HepG2 (cell line): ENCODE data around the gene DYNLT2B. TPM values are rescaled to one million over a fixed set of nuclear protein-coding genes. Genes with fewer than 3 reads are reported as not detected.

Experiments used
- ATAC-seq: fragments of 200-7000 bp; cut with Tn5 transposase; 3 replicates; pipeline ENCODE4 v1.9.1; 2020; ENCODE audit warnings: mild to moderate bottlenecking, moderate library complexity
- BruUV-seq: library from RNA; stranded (reverse); fragments of 400-500 nt; replicated peaks from 2 replicates; lab custom pipeline; 2021; lab: Mats Ljungman, UMichigan
- CTCF ChIA-PET: fragments of 300-600 bp; formaldehyde crosslinking; extraction: SDS; loops from one replicate; lab custom pipeline; 2021; ENCODE audit warnings: low total read pairs, inconsistent platforms, low intra/inter-chr PET ratio; lab: Yijun Ruan, JAX
- POLR2A ChIA-PET: fragments of 350-600 bp; sonication (Branson Sonifier 250); formaldehyde crosslinking; loops from one replicate; lab custom pipeline; 2020; ENCODE audit warnings: antibody characterized with exemption, inconsistent platforms; lab: Yijun Ruan, JAX
- DNase-seq: peaks from one replicate; pipeline ENCODE4 v3.0.0-alpha.2; 2015; ENCODE audit warnings: low spot score
- FAIRE-seq: peaks from 3 replicates; lab custom pipeline; 2011; peaks lifted over from hg19 to GRCh38; lab: Jason Lieb, UNC
- H2AFZ ChIP-seq: one replicate; pipeline ENCODE4 v1.6.1; 2011; ENCODE audit warnings: low read length, inconsistent platforms
- H3K27ac ChIP-seq: fragments of 300-600 bp; 3 replicates; pipeline ENCODE4 v1.8.0; 2011; ENCODE audit warnings: mixed run types, mild to moderate bottlenecking, mixed read lengths, low read length, inconsistent platforms; ENCODE audit not compliant: insufficient read depth; ENCODE audit errors: extremely low read length
- H3K27me3 ChIP-seq, 2 experiments: fragments of 200-600 bp in 1 of 2; 2 replicates in 1 of 2; 3 replicates in 1 of 2; pipeline versions ENCODE4 v1.6.0 to v1.8.0; 2011; ENCODE audit warnings: low read length in 2 of 2, mild to moderate bottlenecking in 2 of 2, moderate library complexity in 2 of 2, inconsistent platforms in 1 of 2; ENCODE audit not compliant: insufficient read depth in 2 of 2, control insufficient read depth in 1 of 2
- H3K36me3 ChIP-seq, 2 experiments: fragments of 200-600 bp in 1 of 2; replicated peaks in 1 of 2; 2 replicates in 1 of 2; 3 replicates in 1 of 2; pipeline versions ENCODE4 v1.5.1 to v1.8.0; 2011; ENCODE audit warnings: low read length in 2 of 2, inconsistent platforms in 1 of 2; ENCODE audit not compliant: insufficient read depth in 2 of 2, control insufficient read depth in 1 of 2
- H3K4me1 ChIP-seq: 2 replicates; pipeline ENCODE4 v1.5.1; 2012; ENCODE audit warnings: low read length, inconsistent platforms; ENCODE audit not compliant: insufficient read depth
- H3K4me2 ChIP-seq: 2 replicates; pipeline ENCODE4 v1.6.0; 2011; ENCODE audit warnings: low read depth, low read length, inconsistent platforms
- H3K4me3 ChIP-seq, 3 experiments: fragments of 200-600 bp in 1 of 3; sonication (generic), shearing (Covaris generic) in 1 of 3; replicated peaks in 1 of 3; 2 replicates each; pipeline ENCODE4 v1.5.1; 2011 to 2016; ENCODE audit warnings: low read length in 3 of 3, inconsistent platforms in 2 of 3, low read depth in 2 of 3, mild to moderate bottlenecking in 2 of 3, control low read depth in 1 of 3, mixed read lengths in 1 of 3; ENCODE audit not compliant: insufficient read depth in 1 of 3
- H3K79me2 ChIP-seq: one replicate; pipeline ENCODE4 v1.6.1; 2011; ENCODE audit warnings: low read length, inconsistent platforms; ENCODE audit not compliant: insufficient read depth
- H3K9ac ChIP-seq: 2 replicates; pipeline ENCODE4 v1.6.0; 2011; ENCODE audit warnings: mild to moderate bottlenecking, low read depth, low read length, inconsistent platforms; ENCODE audit not compliant: insufficient read depth
- H3K9me3 ChIP-seq: 2 replicates; pipeline ENCODE4 v1.5.1; 2012; ENCODE audit warnings: mild to moderate bottlenecking, low read length
- H4K20me1 ChIP-seq: 2 replicates; pipeline ENCODE4 v1.6.0; 2011; ENCODE audit warnings: inconsistent platforms, mild to moderate bottlenecking, low read length, moderate library complexity; ENCODE audit not compliant: insufficient read depth
- ATAD3A ChIP-seq: sonication (generic); formaldehyde crosslinking; IDR thresholded peaks from 2 replicates; pipeline ENCODE4 v1.4.0; 2020; ENCODE audit warnings: missing genetic modification reagents
- FLYWCH1 ChIP-seq: sonication (generic); formaldehyde crosslinking; IDR thresholded peaks from 2 replicates; pipeline ENCODE4 v1.8.1; 2023; ENCODE audit warnings: mild to moderate bottlenecking, missing genetic modification reagents
- FOXO4 ChIP-seq: sonication (generic); formaldehyde crosslinking; conservative IDR thresholded peaks from 2 replicates; pipeline ENCODE4 v1.8.1; 2023; ENCODE audit warnings: missing genetic modification reagents
- HNRNPH1 ChIP-seq: fragments of 200-400 bp; formaldehyde crosslinking; optimal IDR thresholded peaks from 2 replicates; pipeline ENCODE3; 2017; ENCODE audit warnings: mild to moderate bottlenecking, low read depth, low read length
- RAD21 ChIP-seq: fragments of 450-650 bp; formaldehyde crosslinking; IDR thresholded peaks from 2 replicates; pipeline ENCODE4 v1.5.0; 2020; ENCODE audit warnings: mild to moderate bottlenecking
- REXO4 ChIP-seq: sonication (generic); formaldehyde crosslinking; IDR thresholded peaks from 2 replicates; pipeline ENCODE4 v1.8.0; 2022; ENCODE audit warnings: missing genetic modification reagents, mild to moderate bottlenecking, borderline replicate concordance
- STAT5B ChIP-seq: sonication (generic); formaldehyde crosslinking; IDR thresholded peaks from 2 replicates; pipeline ENCODE4 v1.4.0; 2020; ENCODE audit warnings: missing genetic modification reagents
- ZFX ChIP-seq: sonication (generic); formaldehyde crosslinking; IDR thresholded peaks from 2 replicates; pipeline ENCODE4 v1.4.0; 2020; ENCODE audit warnings: mild to moderate bottlenecking, low read depth, missing genetic modification reagents, moderate library complexity
- ZIK1 ChIP-seq: sonication (generic); formaldehyde crosslinking; IDR thresholded peaks from 2 replicates; pipeline ENCODE4 v1.5.0; 2020; ENCODE audit warnings: mild to moderate bottlenecking, low read depth, missing genetic modification reagents, borderline replicate concordance
- ZNF180 ChIP-seq: sonication (generic); formaldehyde crosslinking; IDR thresholded peaks from 2 replicates; pipeline ENCODE4 v1.4.0; 2020; ENCODE audit warnings: low read depth, missing genetic modification reagents, borderline replicate concordance
- ZNF407 ChIP-seq: sonication (generic); formaldehyde crosslinking; IDR thresholded peaks from one replicate; pipeline ENCODE4 v1.5.1; 2020; ENCODE audit warnings: mild to moderate bottlenecking, missing genetic modification reagents; ENCODE audit errors: not compliant biosample characterization
- ZNF414 ChIP-seq: sonication (generic); formaldehyde crosslinking; IDR thresholded peaks from 2 replicates; pipeline ENCODE4 v1.5.0; 2020; ENCODE audit warnings: missing genetic modification reagents
- ZNF674 ChIP-seq: sonication (generic); formaldehyde crosslinking; IDR thresholded peaks from 2 replicates; pipeline ENCODE4 v1.5.0; 2020; ENCODE audit warnings: low read depth, mild to moderate bottlenecking, missing genetic modification reagents
- ZNF766 ChIP-seq: sonication (generic); formaldehyde crosslinking; IDR thresholded peaks from 2 replicates; pipeline ENCODE4 v1.5.0; 2020; ENCODE audit warnings: missing genetic modification reagents, borderline replicate concordance
- WGBS: methylation state at CpG from one replicate; pipeline ENCODE4 v1.1.6; 2017; ENCODE audit warnings: low lambda C conversion rate; 5-methylcytosine and 5-hydroxymethylcytosine counted together
- in situ Hi-C: cut with HindIII; loops from 2 replicates; pipeline ENCODE4 v1.10.0; 2017; ENCODE audit warnings: low pct_unique_long_range_greater_than_20kb; ENCODE audit not compliant: extremely low pct_ligation_motif_present
- intact Hi-C: fragments of 100-400 bp; cut with micrococcal nuclease; formaldehyde crosslinking; loops from one replicate; pipeline ENCODE4 v1.10.0; 2022; ENCODE audit not compliant: unreplicated experiment
- polyA plus RNA-seq, 8 experiments: library from polyadenylated mRNA; depleted of rRNA in 3 of 8; stranded (reverse) in 7 of 8; unstranded in 1 of 8; fragments of >200 nt; fragmentation: Illumina TruSeq in 4 of 8; extraction: Trizol in 4 of 8; gene quantifications; 2 replicates each; pipeline versions ENCODE4 v1.2.1 to v1.2.3, GENCODE V29; 2011 to 2016; ENCODE audit warnings: low read depth in 4 of 8, missing spikeins in 1 of 8, mixed read lengths in 1 of 8; ENCODE audit not compliant: insufficient read depth in 1 of 8
- total RNA-seq, 5 experiments: library from RNA; depleted of rRNA; stranded (reverse); fragments of >200 nt; fragmentation: Illumina TruSeq; extraction: Trizol; gene quantifications; 2 replicates each; pipeline ENCODE4 v1.2.3, GENCODE V29; 2016; ENCODE audit warnings: low read depth in 1 of 5

DYNLT2B gene
- total and polyA plus RNA-seq, 2 of the 13 experiments (the other 11 are each of a cell fraction or from before 2014, with no cell fraction given) = 4.0 to 7.0 TPM

DNA sequence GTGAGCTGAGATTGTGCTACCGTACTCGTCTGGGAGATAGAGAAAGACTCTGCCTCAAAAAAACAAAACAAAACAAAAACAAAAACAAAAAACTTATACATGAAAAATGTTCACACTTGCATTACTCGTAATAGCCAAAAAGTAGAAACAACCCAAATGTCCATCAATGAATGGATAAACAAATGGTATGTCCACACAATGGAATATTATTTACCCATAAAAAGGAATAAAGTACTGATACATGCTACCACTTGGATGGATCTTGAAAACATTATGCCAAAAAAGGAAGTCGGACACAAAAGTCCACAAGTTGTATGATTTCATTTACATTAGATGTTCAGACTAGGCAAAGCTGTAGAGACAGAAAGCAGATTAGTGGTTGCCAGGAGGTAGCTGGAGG is 57.3 kb downstream of the DYNLT2B start:
- no peak overlapping the region for H3K27ac ChIP-seq
- WGBS = 98% methylated on average over 4 of the region's 4 CpGs
- BruUV-seq = no TSS peak
- H3K36me3 ChIP-seq = peaks cover 1 to 26% of the 10 kb centered on the region in 2 experiments; a peak in 2 of 5 replicates
- H2AFZ ChIP-seq = no peak overlapping the region
- ChIA-PET POLR2A (no interaction called here), CTCF (no interaction called here)
- H4K20me1 ChIP-seq = no peaks in the 10 kb centered on the region
- H3K27me3 ChIP-seq = no peaks in the 10 kb centered on the region
- intact Hi-C loops = no loop called here
- peaks cover 11% of the 10 kb centered on the region for H3K4me1 ChIP-seq
- peaks cover 6% of the 10 kb centered on the region for H3K79me2 ChIP-seq
- DNase-seq (no peak), ATAC-seq (no peak), FAIRE-seq (no peak)
- in situ Hi-C loops = no loop called here
- no peak overlapping the region for H3K9ac ChIP-seq
- no peaks in the 10 kb centered on the region for H3K9me3 ChIP-seq
- H3K4me3 ChIP-seq = no peak overlapping the region
- no peak overlapping the region for H3K4me2 ChIP-seq
- TF ChIP-seq ZNF407 (CRISPR knock-in tag) (no peak), ZNF674 (no peak), ZFX (CRISPR knock-in tag) (no peak), ZNF414 (CRISPR knock-in tag) (no peak), RAD21 (CRISPR knock-in tag) (no peak), ZNF766 (CRISPR knock-in tag) (no peak), ZIK1 (CRISPR knock-in tag) (no peak), ATAD3A (CRISPR knock-in tag) (no peak), HNRNPH1 (no peak), FOXO4 (CRISPR knock-in tag) (no peak), FLYWCH1 (CRISPR knock-in tag) (no peak), ZNF180 (CRISPR knock-in tag) (no peak), STAT5B (no peak), REXO4 (no peak)
